GM19035 (cell line): Measurements from ENCODE around the gene CYP19A1.

Experiments
- ATAC-seq: cut with Tn5 transposase; IDR thresholded peaks from one replicate; pipeline ENCODE4 v1.9.1; 2021; ENCODE audit not compliant: unreplicated experiment

CYP19A1 gene

GRCh38 chr15:51338496-51338895 is at the start of gene CYP19A1:
Gene CYP19A1 (minus strand): TSS chr15:51338596. CDS start chr15:51242912, 95,684 bp downstream.
- ATAC-seq, result no peak

GRCh38 chr15:51387699-51388041 is 49.3 kb upstream of the CYP19A1 start:
- ATAC-seq, result no peak

DNA sequence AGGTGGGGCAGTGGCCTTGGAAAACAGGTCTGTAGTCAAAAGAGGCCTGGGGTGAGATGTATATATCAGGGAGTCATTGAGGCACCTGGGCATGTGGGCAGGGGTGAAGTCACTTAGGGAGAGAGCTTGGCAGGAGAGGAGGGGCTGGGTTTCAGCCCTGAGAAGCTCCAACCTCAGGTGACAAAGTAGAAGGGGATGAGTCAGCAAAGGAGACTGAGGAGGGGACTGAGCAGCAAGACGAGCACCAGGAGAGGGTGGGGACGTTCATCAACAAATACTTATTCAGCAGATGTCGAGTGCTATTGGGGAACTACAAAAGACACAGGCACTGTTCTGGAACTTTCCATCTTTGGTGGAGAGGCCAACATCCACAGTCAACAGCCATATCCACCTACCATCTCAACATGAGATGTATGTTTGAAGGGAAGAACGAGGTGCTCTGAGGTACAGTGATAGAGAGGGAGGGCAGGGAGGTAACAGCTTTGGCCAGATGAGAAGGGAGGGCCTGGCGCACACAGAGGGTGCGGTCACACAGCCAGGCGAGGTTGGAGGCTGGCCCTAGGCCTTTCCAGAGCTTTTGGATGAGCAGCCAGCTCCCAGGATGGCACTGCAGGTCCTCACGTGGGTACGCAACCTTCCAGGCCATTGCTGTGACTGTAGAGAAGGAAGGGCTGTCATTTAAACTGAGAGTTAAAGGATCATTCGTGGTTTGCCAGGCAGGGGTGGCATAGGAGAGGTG is 48.7 kb upstream of the CYP19A1 start:
- ATAC-seq, result no peak

GRCh38 chr15:51386486-51386885 is 48.1 kb upstream of the CYP19A1 start:
- no peak for ATAC-seq

- no peak for ATAC-seq
Observed at GRCh38 chr15:51386029-51386428, 47.6 kb upstream of the CYP19A1 start.

- no peak for ATAC-seq
Observed at GRCh38 chr15:51382787-51383186, 44.4 kb upstream of the CYP19A1 start.

GRCh38 chr15:51380999-51381806 is 42.8 kb upstream of the CYP19A1 start:
- ATAC-seq, result peak; percentile 69

GRCh38 chr15:51379390-51379789 is 41.0 kb upstream of the CYP19A1 start:
- ATAC-seq, result no peak

GRCh38 chr15:51378406-51378805 is 40.0 kb upstream of the CYP19A1 start:
- no peak for ATAC-seq

GRCh38 chr15:51377038-51377786 is 38.8 kb upstream of the CYP19A1 start:
- no peak for ATAC-seq

DNA sequence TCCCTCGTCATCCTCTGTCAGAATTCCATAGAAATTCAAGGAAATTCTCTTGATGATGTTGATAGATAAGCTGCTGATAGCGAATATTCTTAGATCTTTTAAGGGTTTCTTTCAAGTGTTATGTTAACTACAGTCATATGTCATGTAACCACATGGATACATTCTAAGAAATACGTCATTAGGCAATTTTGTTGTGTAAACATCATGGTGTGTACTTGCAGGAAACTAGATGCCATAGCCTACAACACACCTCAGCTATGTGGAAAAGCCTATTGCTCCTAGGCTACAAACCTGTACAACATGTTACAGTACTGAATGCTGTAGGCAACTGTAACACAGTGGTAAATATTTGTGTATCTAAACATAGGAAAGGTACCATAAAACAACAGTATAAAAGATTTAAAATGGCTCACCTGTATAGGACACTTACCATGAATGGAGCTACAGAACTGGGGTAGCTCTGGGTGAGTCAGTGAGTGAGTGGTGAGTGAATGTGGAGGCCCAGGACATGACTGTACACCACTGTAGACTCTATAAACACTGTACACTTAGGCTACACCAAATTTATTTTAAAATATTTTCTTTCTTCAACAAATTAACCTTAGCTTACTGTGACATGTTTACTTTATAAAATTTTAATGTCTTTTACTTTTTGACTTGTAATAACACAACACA is 37.7 kb upstream of the CYP19A1 start:
- no peak for ATAC-seq

DNA sequence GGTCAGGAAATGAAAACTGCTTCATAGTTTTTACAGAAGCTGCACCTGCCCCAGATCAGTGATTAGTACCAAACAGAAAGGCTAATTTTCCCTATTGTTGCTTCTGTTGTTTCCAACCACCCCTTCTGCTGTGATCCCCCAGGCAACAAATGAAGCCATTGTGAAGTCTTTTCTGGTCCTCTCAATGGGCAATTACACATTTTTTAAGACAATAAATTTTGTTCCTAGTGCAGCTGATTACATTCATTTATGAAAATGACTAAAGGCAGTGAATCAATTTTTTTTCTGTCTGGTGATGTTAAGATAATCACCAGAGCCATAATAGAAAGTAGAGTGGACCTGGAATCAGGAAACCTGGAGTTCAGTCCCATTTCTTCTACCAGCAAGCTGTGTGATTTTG is 35.7 kb upstream of the CYP19A1 start:
- no peak for ATAC-seq

DNA sequence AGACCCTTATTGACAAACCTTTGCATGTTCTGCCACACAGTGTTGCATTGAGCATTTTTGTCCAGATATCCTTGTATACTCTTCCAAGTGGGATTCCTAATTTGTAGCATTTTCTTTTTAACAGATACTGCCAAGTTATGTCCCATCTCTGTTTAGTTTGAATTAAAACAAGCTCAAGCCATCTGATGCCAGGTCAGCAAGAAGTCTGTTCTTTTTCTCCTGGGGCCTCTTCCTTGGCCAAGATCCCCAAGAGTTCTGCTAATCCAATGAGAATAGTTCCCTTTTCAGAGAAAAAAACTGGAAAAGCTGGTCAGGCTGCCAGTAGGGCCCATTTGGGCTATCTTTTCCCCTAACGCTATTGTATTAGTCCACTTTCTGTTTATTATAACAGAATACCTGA is 32.9 kb upstream of the CYP19A1 start:
- no peak for ATAC-seq

- ATAC-seq, result no peak
Observed at GRCh38 chr15:51369451-51369761, 31.0 kb upstream of the CYP19A1 start.

DNA sequence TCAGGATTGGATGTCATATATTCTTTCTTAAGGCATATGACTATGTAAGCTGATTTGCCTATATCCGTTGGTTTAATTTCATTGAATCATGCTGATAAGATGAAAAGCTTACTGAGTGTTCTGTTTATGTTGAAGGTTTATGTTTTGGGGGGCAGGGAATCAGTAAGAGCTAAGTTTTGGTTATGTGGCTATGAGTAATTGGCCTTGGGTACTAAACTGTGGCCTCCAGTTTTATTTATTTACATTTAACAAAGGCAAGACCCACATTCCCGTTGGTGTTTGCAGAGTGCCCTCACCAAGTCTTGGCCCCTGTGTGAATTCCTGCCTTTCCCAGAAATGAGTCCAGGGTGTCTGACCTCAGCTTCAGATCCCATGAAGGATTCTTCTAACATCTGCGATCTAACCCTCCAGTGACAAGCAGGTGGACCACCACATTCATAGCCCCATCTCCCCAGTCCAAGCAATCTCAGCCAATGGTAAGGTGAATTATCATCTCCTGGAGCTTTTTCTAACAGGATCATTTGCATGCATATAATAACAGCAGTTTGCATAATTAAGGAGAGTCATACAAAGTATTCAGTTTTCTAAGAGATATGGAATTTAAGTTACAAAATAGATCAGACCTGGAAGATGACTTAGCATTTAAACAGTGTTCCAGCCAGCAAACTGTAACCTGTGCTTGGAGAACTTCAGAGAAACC is 30.5 kb upstream of the CYP19A1 start:
- no peak for ATAC-seq

DNA sequence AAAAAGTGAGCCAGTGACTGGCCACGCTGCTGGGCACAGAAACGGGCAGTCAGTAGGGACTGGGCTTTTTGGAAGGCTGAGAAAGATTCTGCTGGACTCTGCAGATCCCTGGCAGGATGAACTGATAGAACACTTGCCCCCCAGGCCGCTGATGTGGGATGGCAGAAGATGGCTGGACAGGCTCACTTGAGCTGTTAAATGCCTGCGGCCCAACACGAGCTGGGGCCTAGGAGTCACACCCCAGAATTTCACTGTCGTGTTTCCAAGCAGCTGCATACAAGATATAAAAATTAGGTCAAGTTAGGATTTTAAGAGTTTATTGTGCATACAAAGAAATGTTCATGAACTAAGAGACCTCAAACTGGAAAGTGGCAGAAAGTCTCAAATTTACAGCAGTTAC is 29.9 kb upstream of the CYP19A1 start:
- no peak for ATAC-seq

GRCh38 chr15:51367322-51367976 is 29.1 kb upstream of the CYP19A1 start:
- no peak for ATAC-seq

GRCh38 chr15:51366920-51367319 is 28.5 kb upstream of the CYP19A1 start:
- ATAC-seq, result no peak

DNA sequence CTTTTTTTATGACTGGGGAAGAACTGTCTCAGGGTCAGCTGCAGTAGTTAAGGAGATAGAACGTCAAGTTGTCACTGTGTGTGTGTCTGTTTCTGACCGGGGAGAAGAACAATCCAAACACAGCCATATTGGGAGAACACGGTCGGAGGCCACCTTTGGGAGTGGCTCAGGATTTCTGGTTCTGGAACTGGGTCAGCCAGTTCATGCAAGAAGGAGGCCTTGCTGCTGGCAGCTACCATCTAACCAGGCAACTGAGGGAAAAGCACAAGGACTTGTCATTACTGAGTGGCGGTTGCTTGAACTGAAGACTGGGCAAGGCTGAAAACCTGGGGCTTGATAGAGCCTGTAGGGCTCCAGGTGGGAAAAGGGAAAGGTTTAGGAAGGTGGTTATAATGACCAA is 27.7 kb upstream of the CYP19A1 start:
- ATAC-seq, result no peak

GRCh38 chr15:51365417-51365816 is 27.0 kb upstream of the CYP19A1 start:
- no peak for ATAC-seq
